GM12892 (cell line): ENCODE measurements around the gene ARAP3.

Source experiments
- POLR2A ChIP-seq: IDR thresholded peaks from 2 replicates; pipeline ENCODE4 v1.6.1; 2011; ENCODE audit warnings: low read depth, low read length, control low read depth
- POLR2AphosphoS5 ChIP-seq: IDR thresholded peaks from 2 replicates; pipeline ENCODE4 v1.6.1; 2011; ENCODE audit warnings: low read depth, low read length, control low read depth

DNA sequence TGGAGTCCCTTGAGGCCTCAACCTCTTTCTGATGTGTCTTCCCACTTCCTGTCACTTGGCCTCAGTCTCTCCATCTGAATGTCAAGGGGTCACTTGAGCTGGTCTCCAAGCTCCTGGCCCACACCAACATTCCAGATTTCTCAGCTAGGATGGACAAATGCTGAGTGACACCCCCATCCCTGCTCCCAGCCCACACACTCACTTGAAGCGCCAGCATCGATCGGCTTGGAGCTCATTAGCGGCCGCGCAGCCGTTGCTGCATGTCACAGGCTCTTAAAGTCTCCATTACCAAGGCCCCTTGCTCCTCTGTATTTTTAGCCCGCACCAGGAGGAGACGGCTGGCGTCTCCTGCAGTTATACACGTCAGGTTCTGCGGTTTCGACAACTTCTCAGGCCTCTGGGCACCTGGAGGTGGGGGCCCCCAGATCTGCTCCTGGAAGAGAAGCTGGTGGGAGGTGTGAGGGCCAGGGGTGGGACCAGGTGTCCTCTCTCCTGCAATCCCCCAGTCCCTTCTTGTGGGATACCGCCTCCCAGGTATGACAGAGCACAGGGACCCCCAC, 33.4 kb upstream of the ARAP3 start:
- TF ChIP-seq POLR2A (no peak), POLR2AphosphoS5 (no peak)
